Medulla oblongata (tissue), 1 donor: Measurements from ENCODE around the gene ATP5F1E.
"Not testable (repeated sequence)": the region's sequence is repeated elsewhere in the genome, so short reads cannot be mapped to it uniquely, and the experiment has no call there.

Experiments used
- DNase-seq: peaks from one replicate; pipeline ENCODE4 v3.0.0-alpha.2; 2015; ENCODE audit errors: extremely low spot score

Gene ATP5F1E

DNA sequence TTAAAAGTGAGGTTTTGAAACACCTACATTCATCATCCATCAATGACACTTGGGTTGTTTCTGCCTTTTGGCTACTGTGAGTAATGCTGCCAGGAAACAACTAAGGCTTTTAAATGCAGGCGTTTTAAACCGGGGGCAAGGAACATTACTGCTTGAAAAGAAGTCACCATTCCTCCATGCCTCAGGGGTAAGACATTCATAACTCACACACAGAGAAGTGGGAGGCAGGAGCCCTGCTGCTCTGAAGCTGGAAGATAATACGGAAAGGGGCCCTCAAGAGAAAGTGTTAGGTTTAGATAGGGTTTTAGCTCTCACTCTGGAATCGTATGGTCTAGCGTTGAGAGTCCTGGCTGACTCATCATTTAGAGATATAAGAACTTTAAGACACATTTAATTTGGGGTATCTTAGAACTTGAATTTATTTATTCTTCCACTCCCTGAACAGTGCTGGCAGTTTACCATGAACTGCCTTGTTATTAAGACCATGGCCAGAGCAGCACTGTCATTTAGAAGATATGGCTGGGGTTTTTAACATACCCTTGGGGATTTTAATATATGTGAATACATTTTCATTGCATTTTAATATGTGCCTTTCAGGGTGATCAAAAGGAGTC lies 11.1 kb downstream of the ATP5F1E start:
- DNase-seq: no peak

- DNase-seq: no peak
These were observed 12.9 kb downstream of the ATP5F1E start, which contains the start of gene TUBB1 for GRCh38 chr20:59019217-59019616. Gene TUBB1 (plus strand): TSS chr20:59019429. CDS start chr20:59019523, 94 bp downstream.

DNA sequence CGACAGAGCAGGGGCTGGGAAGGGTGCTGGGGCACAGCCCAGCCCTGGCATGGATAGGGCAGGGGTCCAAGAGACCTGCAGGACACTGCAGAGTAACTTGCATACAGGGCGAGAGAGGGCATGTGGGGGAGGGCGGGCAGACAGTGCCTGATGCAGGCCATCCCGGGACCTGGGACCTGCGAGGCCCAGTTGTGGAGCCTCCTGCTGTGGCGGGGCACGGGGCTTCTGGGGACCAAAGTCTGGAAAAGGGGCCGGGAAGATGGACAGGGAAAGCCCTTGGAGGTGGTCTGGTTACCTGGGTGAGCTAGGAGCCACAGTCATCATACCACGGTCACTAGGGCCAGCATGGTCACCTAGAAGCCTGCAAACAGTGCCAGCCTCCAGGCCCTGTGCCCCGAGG lies 13.3 kb downstream of the ATP5F1E start:
- DNase-seq: no peak

GRCh38 chr20:59017493-59018231 lies 14.5 kb downstream of the ATP5F1E start:
- no peak for DNase-seq

DNA sequence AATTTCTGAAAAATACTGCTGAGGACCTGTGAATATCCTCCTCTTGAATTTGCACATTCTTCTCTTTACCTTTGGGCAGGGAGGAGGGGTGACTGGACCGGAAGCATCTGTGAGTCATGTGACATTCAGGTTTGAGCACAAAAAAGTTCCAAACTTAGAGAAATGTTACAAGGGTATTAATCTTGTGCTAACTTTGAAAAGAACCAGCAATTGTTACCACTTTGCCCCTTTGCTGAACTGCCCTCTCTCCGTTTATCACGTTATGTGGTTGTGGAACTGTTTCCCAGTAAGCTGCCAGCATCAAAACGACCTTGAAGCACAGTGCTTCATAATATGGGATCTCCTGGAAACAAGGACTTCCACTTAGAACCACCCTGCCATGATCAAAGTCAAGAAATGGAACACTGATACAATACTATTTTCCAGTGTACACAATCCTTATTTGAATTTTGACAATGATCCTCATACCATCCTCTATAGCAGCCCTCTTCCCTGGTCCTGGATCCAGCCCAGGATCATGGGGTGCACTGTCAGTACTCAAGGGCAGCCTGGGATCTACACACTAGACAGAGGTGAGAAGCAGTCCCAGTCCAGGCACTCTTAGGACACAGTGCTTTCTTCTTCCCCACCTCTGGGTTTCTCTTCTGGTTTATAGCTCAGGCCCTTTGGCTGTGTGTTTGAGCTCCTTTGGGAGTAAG lies 15.2 kb downstream of the ATP5F1E start:
- DNase-seq: no peak

- no peak for DNase-seq
These were observed 16.1 kb downstream of the ATP5F1E start for GRCh38 chr20:59015812-59016711.

DNA sequence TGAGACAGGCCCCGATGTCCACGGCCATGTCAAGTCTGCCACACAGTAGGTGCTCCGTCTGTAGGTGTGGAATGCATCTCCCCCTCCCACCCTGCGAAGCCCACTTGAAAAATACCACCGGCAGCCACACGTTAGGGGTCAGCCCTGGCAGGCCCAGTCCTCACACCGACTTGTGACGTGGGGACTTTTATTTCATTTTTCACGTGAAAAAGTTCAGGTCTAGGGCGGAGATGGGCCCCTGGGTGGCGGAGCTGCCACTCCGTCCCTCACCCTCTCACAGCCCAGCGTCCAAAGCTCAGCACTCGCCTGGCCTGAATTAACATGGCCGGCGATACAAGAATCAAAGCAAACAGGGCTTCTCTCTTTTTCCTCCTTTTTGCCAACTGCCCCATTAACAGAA lies 16.7 kb downstream of the ATP5F1E start:
- DNase-seq: no peak

DNA sequence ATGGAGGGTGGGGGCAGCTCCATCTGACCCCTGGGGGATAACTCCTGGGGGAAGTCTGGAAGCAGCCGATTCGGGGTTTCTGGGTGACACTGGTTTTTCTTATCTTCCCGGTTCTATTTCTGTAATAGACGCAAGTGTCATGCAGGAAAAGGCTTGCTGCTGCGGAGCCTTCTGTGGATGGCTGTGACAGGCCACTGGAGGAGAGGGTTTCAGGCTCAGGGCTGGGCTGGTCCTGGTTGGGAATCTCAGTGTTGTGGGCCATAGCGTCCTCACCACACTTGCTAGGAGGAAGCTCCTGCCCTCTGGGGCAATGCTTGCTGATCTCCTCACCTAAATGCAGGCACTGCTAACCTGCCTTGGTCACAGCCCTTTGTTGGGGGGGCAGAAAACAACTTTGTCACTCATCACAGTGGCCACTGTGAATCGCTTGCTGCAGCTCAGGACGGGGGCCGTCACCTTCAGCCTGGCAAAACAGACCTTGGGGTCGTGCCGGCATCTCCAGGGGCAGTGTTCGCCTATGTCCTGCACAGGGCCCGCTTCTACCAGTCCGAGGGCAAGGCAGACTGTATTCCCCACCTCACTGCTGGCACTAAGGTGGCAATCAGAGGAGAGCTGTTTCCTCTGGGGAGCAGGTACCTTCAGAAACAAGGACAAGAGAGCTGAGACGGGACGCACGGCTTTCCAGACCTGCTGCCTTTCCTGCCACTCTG lies 17.3 kb downstream of the ATP5F1E start:
- DNase-seq: no peak

DNA sequence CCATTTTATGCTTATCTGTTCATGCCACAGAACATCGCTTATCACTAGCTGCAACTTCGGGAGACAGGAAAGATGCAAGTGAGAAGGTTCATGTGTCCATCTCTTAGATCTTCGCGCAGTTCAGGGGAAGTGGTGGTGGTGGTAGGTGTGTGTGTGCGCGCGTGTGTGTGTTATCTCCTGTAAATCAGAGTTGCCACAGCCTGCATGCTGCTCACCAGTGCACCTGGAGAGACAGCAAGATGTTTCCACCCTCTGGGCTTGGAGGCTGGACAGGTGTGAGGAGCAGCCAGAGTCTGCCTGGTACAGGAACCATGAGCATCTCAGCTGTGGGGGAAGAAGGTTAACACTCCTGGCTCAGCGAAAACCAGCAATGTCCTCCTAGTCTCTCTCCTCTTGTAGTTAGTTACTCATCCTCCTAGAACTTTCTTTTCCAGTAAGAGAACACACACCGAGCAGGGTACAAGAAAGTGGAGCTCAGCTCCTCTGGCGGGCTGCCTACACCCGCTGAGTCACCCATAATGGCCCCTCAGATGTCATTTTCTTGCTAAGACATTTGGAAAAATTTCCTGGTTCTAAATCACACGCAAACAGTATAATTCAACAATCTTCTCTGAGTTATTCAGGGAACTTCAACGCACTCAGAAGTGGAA lies 18.1 kb downstream of the ATP5F1E start:
- DNase-seq: no peak

- DNase-seq: no peak
These were observed 18.8 kb downstream of the ATP5F1E start for GRCh38 chr20:59013031-59013951.

DNA sequence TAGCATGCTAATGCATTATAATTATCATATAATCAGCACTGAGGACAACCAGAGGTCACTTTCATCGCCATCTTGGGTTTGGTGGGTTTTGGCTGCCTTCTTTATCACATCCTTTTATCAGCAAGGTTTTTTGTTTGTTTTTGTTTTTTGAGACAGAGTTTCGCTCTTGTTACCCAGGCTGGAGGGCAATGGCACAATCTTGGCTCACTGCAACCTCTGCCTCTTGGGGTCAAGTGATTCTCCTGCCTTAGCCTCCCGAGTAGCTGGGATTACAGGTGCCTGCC lies 20.3 kb downstream of the ATP5F1E start:
- not testable (repeated sequence) for DNase-seq

GRCh38 chr20:59010995-59011873 lies 20.9 kb downstream of the ATP5F1E start:
- DNase-seq: no peak

- no peak for DNase-seq
These were observed 21.7 kb downstream of the ATP5F1E start for GRCh38 chr20:59010321-59010994.

GRCh38 chr20:59008715-59009336 lies 23.3 kb downstream of the ATP5F1E start:
- no peak for DNase-seq

GRCh38 chr20:59007665-59008511 lies 24.2 kb downstream of the ATP5F1E start:
- peak; percentile 72 for DNase-seq

- no peak for DNase-seq
These were observed 25.1 kb downstream of the ATP5F1E start, which contains the start of gene CTSZ for GRCh38 chr20:59006864-59007664. Gene CTSZ (minus strand): TSS chr20:59007254. CDS start chr20:59007128, 126 bp downstream.
